ENCODE measurements around the gene TRAPPC2L. TPM values are rescaled to one million over a fixed set of nuclear protein-coding genes. Genes with fewer than 3 reads are reported as not detected.
A peak's percentile ranks its signal among the peaks of the same experiment; 100 is the strongest.

The TRAPPC2L gene
- total RNA-seq, 1 donor from 2014 or later: 59.1 TPM

DNA sequence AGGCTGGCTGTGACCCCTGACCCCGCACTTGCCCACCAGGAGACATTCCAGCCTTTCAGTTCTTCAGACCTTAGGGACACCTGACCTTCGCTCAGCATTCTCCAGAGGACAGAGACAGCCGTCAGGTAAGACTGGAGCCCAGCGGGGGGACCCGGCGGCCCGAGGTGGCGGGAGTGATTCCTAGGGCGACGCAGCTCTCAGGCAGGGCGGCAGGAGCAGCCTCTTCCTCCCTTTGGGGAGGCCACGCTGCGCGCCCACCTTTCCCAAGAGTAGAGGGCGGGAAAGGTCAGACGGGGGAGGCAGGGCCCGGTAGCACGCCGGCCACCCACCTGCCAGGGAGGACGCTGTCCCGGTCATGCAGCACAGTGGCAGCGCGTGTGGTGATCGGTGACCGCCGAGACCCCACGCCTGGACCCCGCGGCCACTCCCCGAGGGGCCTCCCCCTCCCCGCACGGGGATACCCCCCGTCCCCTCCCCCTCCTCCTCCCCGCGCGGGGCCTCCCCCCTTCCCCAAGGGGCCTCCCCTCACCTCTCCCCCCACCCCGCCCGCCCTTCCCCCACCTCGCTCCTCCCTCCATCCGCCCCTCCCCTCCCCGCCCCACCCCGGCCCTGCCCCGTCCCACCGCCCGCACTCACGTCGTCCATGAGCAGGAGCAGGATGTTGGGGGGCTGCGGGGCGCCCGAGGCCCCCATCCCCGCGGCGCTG lies 652 bp upstream of the TRAPPC2L start:
- peak overlapping the region; percentile 94 for H3K9ac ChIP-seq (ENCODE audit: low read length)
- TF ChIP-seq, protein P1, sequence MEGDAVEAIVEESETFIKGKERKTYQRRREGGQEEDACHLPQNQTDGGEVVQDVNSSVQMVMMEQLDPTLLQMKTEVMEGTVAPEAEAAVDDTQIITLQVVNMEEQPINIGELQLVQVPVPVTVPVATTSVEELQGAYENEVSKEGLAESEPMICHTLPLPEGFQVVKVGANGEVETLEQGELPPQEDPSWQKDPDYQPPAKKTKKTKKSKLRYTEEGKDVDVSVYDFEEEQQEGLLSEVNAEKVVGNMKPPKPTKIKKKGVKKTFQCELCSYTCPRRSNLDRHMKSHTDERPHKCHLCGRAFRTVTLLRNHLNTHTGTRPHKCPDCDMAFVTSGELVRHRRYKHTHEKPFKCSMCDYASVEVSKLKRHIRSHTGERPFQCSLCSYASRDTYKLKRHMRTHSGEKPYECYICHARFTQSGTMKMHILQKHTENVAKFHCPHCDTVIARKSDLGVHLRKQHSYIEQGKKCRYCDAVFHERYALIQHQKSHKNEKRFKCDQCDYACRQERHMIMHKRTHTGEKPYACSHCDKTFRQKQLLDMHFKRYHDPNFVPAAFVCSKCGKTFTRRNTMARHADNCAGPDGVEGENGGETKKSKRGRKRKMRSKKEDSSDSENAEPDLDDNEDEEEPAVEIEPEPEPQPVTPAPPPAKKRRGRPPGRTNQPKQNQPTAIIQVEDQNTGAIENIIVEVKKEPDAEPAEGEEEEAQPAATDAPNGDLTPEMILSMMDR (IDR thresholded peaks at IDR 0.05; ENCODE audit: insufficient read depth, low read depth, low read length): no peak
- peak overlapping the region; percentile 60 for H3K27ac ChIP-seq (ENCODE audit: low read depth, low read length)
- H3K79me2 ChIP-seq (ENCODE audit: insufficient read depth, low read length): peaks cover 34% of the 10 kb centered on the region
- no peaks in the 10 kb centered on the region for H3K9me3 ChIP-seq (ENCODE audit: insufficient read depth, low read depth, low read length)
- no peak overlapping the region for H3K27ac Mint-ChIP-seq (ENCODE audit: unreplicated experiment)
- no peak for DNase-seq (ENCODE audit: low read depth)
- FAIRE-seq: no peak
- H3K4me1 ChIP-seq (ENCODE audit: insufficient read depth, low read length): peaks cover 12% of the 10 kb centered on the region
- H2AFZ ChIP-seq (ENCODE audit: low read depth, low read length): peak overlapping the region; percentile 69
- peak overlapping the region; percentile 88 for H3K4me2 ChIP-seq (ENCODE audit: low read length)
- H4K20me1 ChIP-seq (ENCODE audit: insufficient read depth, low read length): peaks cover 42% of the 10 kb centered on the region
- peak overlapping the region; percentile 82 for H3K4me3 Mint-ChIP-seq (ENCODE audit: unreplicated experiment)
- peaks cover 6% of the 10 kb centered on the region for H3K36me3 ChIP-seq (ENCODE audit: insufficient read depth, low read length)
- peaks cover 16% of the 10 kb centered on the region for H3K36me3 Mint-ChIP-seq (ENCODE audit: low read depth, unreplicated experiment)
- no peaks in the 10 kb centered on the region for H3K27me3 ChIP-seq (ENCODE audit: insufficient read depth, low read length)
- no peaks in the 10 kb centered on the region for H3K27me3 Mint-ChIP-seq (ENCODE audit: low read depth, unreplicated experiment)
- H3K4me1 Mint-ChIP-seq (ENCODE audit: low read depth, unreplicated experiment): peaks cover 6% of the 10 kb centered on the region
- peak overlapping the region; percentile 91 for H3K4me3 ChIP-seq (ENCODE audit: insufficient read depth, low read depth, low read length)
- H3K9me3 Mint-ChIP-seq (ENCODE audit: unreplicated experiment): peaks cover 2% of the 10 kb centered on the region

DNA sequence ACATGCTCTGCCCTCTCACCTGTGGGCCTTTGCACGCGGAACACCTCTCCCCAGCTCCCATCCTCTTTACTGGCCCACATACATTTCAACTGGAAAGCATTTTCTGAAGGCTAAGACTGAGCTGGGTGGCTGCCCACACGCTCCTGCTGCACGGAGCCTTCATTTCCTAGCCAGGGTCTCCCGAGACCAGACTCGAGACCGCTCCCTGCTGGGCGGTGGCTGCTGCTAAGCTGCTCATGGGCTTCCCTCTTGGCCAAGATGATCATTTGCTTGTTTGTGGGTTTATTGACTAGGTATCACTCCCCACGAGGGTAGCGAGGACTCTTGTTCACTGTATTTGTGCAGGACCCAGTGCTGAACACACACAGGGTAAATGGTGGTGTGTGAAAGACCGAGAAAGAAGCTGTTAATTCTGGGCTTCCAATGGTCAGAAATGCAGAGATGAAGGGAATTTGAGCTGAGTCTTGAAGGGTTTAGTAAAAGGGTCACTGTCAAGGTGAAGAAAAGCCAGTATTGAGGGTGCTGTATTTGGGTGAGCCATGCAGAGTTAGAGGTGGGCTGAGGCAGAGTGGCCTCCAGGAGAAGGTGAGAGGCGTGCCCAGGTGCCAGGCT lies 907 bp downstream of the TRAPPC2L start:
- Mint-ChIP-seq H3K9me3 (ENCODE audit: unreplicated experiment) (peaks cover 2% of the 10 kb centered on the region), H3K27ac (ENCODE audit: unreplicated experiment) (peak overlapping the region; percentile 100), H3K36me3 (ENCODE audit: low read depth, unreplicated experiment) (peaks cover 12% of the 10 kb centered on the region), H3K4me1 (ENCODE audit: low read depth, unreplicated experiment) (peaks cover 6% of the 10 kb centered on the region), H3K4me3 (ENCODE audit: unreplicated experiment) (peak overlapping the region; percentile 100), H3K27me3 (ENCODE audit: low read depth, unreplicated experiment) (no peaks in the 10 kb centered on the region)
- peak overlapping the region; percentile 88 for H3K27ac ChIP-seq (ENCODE audit: low read depth, low read length)
- H2AFZ ChIP-seq (ENCODE audit: low read depth, low read length): peak overlapping the region; percentile 88
- FAIRE-seq (no peak), DNase-seq (ENCODE audit: low read depth) (peak; percentile 47)
- peak overlapping the region; percentile 99 for H3K4me2 ChIP-seq (ENCODE audit: low read length)
- no peaks in the 10 kb centered on the region for H3K27me3 ChIP-seq (ENCODE audit: insufficient read depth, low read length)
- H4K20me1 ChIP-seq (ENCODE audit: insufficient read depth, low read length): peaks cover 42% of the 10 kb centered on the region
- H3K9me3 ChIP-seq (ENCODE audit: insufficient read depth, low read depth, low read length): no peaks in the 10 kb centered on the region
- peaks cover 6% of the 10 kb centered on the region for H3K36me3 ChIP-seq (ENCODE audit: insufficient read depth, low read length)
- peaks cover 12% of the 10 kb centered on the region for H3K4me1 ChIP-seq (ENCODE audit: insufficient read depth, low read length)
- peaks cover 34% of the 10 kb centered on the region for H3K79me2 ChIP-seq (ENCODE audit: insufficient read depth, low read length)
- peak overlapping the region; percentile 91 for H3K4me3 ChIP-seq (ENCODE audit: insufficient read depth, low read depth, low read length)
- peak overlapping the region; percentile 94 for H3K9ac ChIP-seq (ENCODE audit: low read length)
- TF ChIP-seq, protein P1 (IDR thresholded peaks at IDR 0.05; ENCODE audit: insufficient read depth, low read depth, low read length): peak; percentile 72
- no peak for TF ChIP-seq EZH2 (IDR thresholded peaks at IDR 0.05; ENCODE audit: insufficient read depth, low read length)
